ENCODE results near the gene MPI.
"Not testable (repeated sequence)": the region's sequence is repeated elsewhere in the genome, so short reads cannot be mapped to it uniquely, and the experiment has no call there.

MPI gene

DNA sequence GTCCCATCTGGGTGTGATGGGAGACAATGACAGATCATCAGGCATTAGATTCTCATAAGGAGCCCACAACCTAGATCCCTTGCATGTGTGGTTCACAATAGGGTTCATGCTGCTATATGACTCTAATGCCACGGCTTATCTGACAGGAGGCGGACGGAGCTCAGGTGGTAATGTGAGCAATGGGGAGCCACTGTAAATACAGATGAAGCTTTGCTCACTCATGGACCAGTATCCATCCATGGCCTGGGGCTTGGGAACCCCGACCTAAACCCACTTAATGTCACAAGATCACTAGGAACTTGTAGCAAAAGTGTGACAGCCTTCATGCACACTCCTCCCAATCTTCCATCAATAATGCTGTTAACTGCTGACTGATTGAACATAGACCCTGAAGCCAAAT, 18.8 kb downstream of the MPI start:
- no peak overlapping the region for H3K27ac ChIP-seq
- no peaks in the 10 kb centered on the region for H3K27me3 ChIP-seq (ENCODE audit: control insufficient read depth, insufficient read depth, low read length)
- no peak overlapping the region for H3K4me2 ChIP-seq (ENCODE audit: low read length)
- H3K9ac ChIP-seq = no peak overlapping the region
- TF ChIP-seq, protein P1, sequence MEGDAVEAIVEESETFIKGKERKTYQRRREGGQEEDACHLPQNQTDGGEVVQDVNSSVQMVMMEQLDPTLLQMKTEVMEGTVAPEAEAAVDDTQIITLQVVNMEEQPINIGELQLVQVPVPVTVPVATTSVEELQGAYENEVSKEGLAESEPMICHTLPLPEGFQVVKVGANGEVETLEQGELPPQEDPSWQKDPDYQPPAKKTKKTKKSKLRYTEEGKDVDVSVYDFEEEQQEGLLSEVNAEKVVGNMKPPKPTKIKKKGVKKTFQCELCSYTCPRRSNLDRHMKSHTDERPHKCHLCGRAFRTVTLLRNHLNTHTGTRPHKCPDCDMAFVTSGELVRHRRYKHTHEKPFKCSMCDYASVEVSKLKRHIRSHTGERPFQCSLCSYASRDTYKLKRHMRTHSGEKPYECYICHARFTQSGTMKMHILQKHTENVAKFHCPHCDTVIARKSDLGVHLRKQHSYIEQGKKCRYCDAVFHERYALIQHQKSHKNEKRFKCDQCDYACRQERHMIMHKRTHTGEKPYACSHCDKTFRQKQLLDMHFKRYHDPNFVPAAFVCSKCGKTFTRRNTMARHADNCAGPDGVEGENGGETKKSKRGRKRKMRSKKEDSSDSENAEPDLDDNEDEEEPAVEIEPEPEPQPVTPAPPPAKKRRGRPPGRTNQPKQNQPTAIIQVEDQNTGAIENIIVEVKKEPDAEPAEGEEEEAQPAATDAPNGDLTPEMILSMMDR (IDR thresholded peaks at IDR 0.05) = no peak
- no peaks in the 10 kb centered on the region for H3K36me3 ChIP-seq (ENCODE audit: control insufficient read depth, insufficient read depth, low read length)
- no peak overlapping the region for H2AFZ ChIP-seq
- no peaks in the 10 kb centered on the region for H3K9me3 ChIP-seq (ENCODE audit: control insufficient read depth, low read length)
- no peaks in the 10 kb centered on the region for H3K79me2 ChIP-seq
- H3K4me1 ChIP-seq = peaks cover 5% of the 10 kb centered on the region
- H3K4me3 ChIP-seq (ENCODE audit: low read depth, low read length) = no peak overlapping the region

DNA sequence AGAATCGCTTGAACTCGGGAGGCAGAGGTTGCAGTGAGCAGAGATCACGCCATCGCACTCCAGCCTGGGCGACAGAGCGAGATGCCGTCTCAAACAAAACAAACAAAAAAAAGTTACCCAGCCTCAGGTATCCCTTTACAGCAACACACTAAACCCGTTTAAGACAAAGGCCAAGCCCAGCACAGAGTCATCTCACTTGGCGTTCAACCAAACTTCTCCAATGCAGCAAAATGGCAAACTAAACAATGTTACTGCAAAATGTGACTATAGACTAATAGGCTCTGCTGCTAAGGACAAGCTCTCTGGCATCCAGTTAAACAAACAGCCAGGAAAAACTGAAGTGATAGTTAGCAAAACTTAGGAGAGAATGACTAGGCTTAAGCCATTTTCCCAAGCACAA, 23.2 kb downstream of the MPI start:
- Histone ChIP-seq H3K9me3 (ENCODE audit: control insufficient read depth, low read length) (no peaks in the 10 kb centered on the region), H3K4me2 (ENCODE audit: low read length) (no peak overlapping the region), H3K27me3 (ENCODE audit: control insufficient read depth, insufficient read depth, low read length) (no peaks in the 10 kb centered on the region), H3K4me3 (ENCODE audit: low read depth, low read length) (no peak overlapping the region), H2AFZ (no peak overlapping the region), H3K27ac (no peak overlapping the region), H3K36me3 (ENCODE audit: control insufficient read depth, insufficient read depth, low read length) (no peaks in the 10 kb centered on the region), H3K9ac (no peak overlapping the region), H3K79me2 (no peaks in the 10 kb centered on the region), H3K4me1 (no peaks in the 10 kb centered on the region)
- TF ChIP-seq, protein P1 (IDR thresholded peaks at IDR 0.05) = no peak

DNA sequence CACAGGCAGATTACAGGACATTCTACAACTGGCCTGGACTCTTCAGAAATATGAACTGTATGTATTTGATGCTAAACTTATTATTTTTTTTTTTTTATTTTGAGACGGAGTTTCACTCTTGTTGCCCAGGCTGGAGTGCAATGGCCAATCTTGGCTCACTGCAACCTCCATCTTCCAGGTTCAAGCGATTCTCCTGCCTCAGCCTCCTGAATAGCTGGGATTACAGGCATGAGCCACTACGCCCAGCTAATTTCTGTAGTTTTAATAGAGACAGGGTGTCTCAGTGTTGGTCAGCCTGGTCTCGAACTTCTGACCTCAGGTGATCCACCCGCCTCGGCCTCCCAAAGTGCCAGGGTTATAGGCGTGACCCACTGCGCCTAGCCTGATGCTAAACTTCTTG, 24.0 kb downstream of the MPI start:
- not testable (repeated sequence) for H3K27ac ChIP-seq; H3K79me2 ChIP-seq; H3K4me2 ChIP-seq (ENCODE audit: low read length); H3K4me3 ChIP-seq (ENCODE audit: low read depth, low read length); H3K27me3 ChIP-seq (ENCODE audit: control insufficient read depth, insufficient read depth, low read length); H3K36me3 ChIP-seq (ENCODE audit: control insufficient read depth, insufficient read depth, low read length); H2AFZ ChIP-seq; H3K9ac ChIP-seq; H3K9me3 ChIP-seq (ENCODE audit: control insufficient read depth, low read length); H3K4me1 ChIP-seq

DNA sequence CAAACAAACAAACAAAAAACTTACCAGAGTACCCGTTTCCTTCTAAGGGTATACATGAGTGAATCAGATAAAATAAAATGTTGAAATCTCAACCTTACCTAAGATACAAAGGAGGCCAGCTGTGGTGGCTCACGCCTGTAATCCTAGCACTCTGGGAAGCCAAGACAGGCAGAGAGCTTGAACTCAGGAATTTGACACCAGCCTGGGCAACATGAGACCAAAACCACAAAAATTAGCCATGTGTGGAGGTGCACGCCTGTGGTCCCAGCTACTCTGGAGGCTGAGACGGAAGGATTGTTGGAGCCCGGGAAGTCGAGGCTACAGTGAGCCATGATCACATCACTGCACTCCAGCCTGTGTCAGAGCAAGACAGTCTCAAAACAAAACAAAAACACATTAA, 27.8 kb downstream of the MPI start:
- Histone ChIP-seq H3K9ac (no peak overlapping the region), H3K79me2 (no peaks in the 10 kb centered on the region), H3K4me1 (no peaks in the 10 kb centered on the region), H2AFZ (no peak overlapping the region), H3K27ac (no peak overlapping the region), H3K36me3 (ENCODE audit: control insufficient read depth, insufficient read depth, low read length) (no peaks in the 10 kb centered on the region), H3K9me3 (ENCODE audit: control insufficient read depth, low read length) (no peaks in the 10 kb centered on the region), H3K27me3 (ENCODE audit: control insufficient read depth, insufficient read depth, low read length) (no peaks in the 10 kb centered on the region), H3K4me2 (ENCODE audit: low read length) (no peak overlapping the region), H3K4me3 (ENCODE audit: low read depth, low read length) (no peak overlapping the region)
- TF ChIP-seq, protein P1 (IDR thresholded peaks at IDR 0.05) = no peak

- TF ChIP-seq, protein P1 (IDR thresholded peaks at IDR 0.05) = no peak
- Histone ChIP-seq H3K4me2 (ENCODE audit: low read length) (no peak overlapping the region), H3K79me2 (no peaks in the 10 kb centered on the region), H3K9me3 (ENCODE audit: control insufficient read depth, low read length) (no peaks in the 10 kb centered on the region), H3K9ac (no peak overlapping the region), H3K27ac (no peak overlapping the region), H2AFZ (no peak overlapping the region), H3K27me3 (ENCODE audit: control insufficient read depth, insufficient read depth, low read length) (no peaks in the 10 kb centered on the region), H3K4me1 (no peaks in the 10 kb centered on the region), H3K36me3 (ENCODE audit: control insufficient read depth, insufficient read depth, low read length) (no peaks in the 10 kb centered on the region), H3K4me3 (ENCODE audit: low read depth, low read length) (no peak overlapping the region)
Measured at GRCh38 chr15:74920456-74920855, 30.6 kb downstream of the MPI start.
